ENCODE measurements around the gene ITPRID2. TPM values are rescaled to one million over a fixed set of nuclear protein-coding genes. Genes with fewer than 3 reads are reported as not detected.

ITPRID2 gene
- total RNA-seq, 2 donors from 2014 or later: 52.1 to 60.1 TPM

DNA sequence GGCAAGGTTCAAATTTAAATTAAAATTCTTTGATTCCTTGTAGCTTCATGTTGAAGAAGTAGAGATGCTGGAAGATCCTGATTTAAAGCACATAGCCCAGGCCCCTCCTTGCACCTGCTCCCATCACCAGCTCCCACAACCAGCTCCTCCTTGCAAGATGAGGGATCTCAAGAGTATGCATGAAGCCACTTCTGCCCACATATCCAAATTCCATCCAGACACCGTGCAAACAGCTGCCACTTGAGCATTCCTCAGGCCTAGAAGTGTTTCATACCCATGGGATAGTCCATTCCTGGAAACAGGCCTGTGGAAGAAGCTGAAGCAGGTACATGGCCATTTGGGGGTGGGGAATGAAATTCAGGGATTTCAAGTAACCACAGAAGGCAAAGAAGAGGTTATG, 32.4 kb upstream of the ITPRID2 start:
- Mint-ChIP-seq H3K36me3 (ENCODE audit: insufficient read depth in 2 of 2) (no peaks in the 10 kb centered on the region), H3K4me3 (no peak overlapping the region), H3K4me1 (ENCODE audit: low read depth) (no peaks in the 10 kb centered on the region), H3K9me3 (no peaks in the 10 kb centered on the region), H3K27ac (no peak overlapping the region), H3K27me3 (ENCODE audit: low read depth) (no peaks in the 10 kb centered on the region)
- no peak for ATAC-seq (replicated peaks in 1 of 2)
- DNase-seq: no peak

GRCh38 chr2:181859803-181860202, 31.7 kb upstream of the ITPRID2 start:
- Mint-ChIP-seq H3K27me3 (ENCODE audit: low read depth) (no peaks in the 10 kb centered on the region), H3K27ac (no peak overlapping the region), H3K4me1 (ENCODE audit: low read depth) (no peaks in the 10 kb centered on the region), H3K9me3 (no peaks in the 10 kb centered on the region), H3K36me3 (ENCODE audit: insufficient read depth in 2 of 2) (no peaks in the 10 kb centered on the region), H3K4me3 (no peak overlapping the region)
- DNase-seq: no peak
- no peak for ATAC-seq (replicated peaks in 1 of 2)

DNA sequence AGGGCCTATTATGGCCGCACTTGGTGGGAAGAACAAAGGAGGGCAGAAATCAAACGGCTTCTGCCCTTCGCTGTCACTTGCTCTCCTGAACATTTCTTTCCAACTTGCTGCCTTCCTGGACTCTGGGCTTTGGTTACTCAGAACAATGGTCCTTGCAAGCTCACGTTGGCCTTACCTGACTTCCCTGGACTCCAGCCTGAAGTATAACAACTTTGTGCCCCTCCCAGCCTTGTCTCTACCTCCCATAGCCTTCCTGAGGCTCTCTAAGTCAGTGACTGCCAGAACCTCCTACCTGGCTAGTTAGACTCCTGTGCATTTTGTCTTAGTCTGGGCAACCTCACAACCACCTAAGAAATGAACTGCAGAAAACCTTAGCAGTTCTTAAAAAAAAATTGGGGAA, 30.2 kb upstream of the ITPRID2 start:
- Mint-ChIP-seq H3K36me3 (ENCODE audit: insufficient read depth in 2 of 2) (no peaks in the 10 kb centered on the region), H3K9me3 (no peaks in the 10 kb centered on the region), H3K27ac (no peak overlapping the region), H3K4me1 (ENCODE audit: low read depth) (no peaks in the 10 kb centered on the region), H3K4me3 (no peak overlapping the region), H3K27me3 (ENCODE audit: low read depth) (no peaks in the 10 kb centered on the region)
- ATAC-seq (replicated peaks in 1 of 2) (no peak), DNase-seq (no peak)

GRCh38 chr2:181862583-181863281, 28.8 kb upstream of the ITPRID2 start:
- no peaks in the 10 kb centered on the region for H3K27me3 Mint-ChIP-seq (ENCODE audit: low read depth)
- no peaks in the 10 kb centered on the region for H3K4me1 Mint-ChIP-seq (ENCODE audit: low read depth)
- ATAC-seq (replicated peaks in 1 of 2) (no peak), DNase-seq (no peak)
- H3K4me3 Mint-ChIP-seq: no peak overlapping the region
- no peaks in the 10 kb centered on the region for H3K9me3 Mint-ChIP-seq
- no peak overlapping the region for H3K27ac Mint-ChIP-seq
- H3K36me3 Mint-ChIP-seq (ENCODE audit: insufficient read depth in 2 of 2): no peaks in the 10 kb centered on the region

- H3K4me1 Mint-ChIP-seq (ENCODE audit: low read depth): no peaks in the 10 kb centered on the region
- H3K4me3 Mint-ChIP-seq: no peak overlapping the region
- DNase-seq (no peak), ATAC-seq (replicated peaks in 1 of 2) (no peak)
- H3K27me3 Mint-ChIP-seq (ENCODE audit: low read depth): peaks cover 6% of the 10 kb centered on the region
- H3K36me3 Mint-ChIP-seq (ENCODE audit: insufficient read depth in 2 of 2): no peaks in the 10 kb centered on the region
- H3K9me3 Mint-ChIP-seq: no peaks in the 10 kb centered on the region
- H3K27ac Mint-ChIP-seq: no peak overlapping the region
These were observed 19.4 kb upstream of the ITPRID2 start for GRCh38 chr2:181872178-181872577.

DNA sequence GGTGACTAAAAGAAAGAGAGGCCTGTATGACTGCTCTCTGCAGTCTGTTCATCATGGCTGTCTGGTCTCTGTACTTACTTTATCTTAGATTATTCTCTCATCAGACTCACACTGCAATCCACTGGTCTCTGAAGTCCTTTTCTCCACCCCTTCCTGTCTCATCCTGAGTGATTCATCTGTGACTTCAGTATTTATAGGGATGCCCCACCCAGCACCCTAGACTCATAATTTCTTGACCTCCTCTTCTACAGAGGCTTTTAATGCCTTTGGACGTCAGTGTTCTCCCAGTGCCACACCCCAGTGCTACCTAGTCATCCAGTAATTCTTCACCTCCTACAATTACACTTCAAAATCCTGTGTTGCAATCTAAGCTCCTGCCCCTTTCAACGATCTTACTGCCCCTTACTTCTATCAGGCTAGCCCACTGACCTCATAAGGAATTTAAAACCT, 14.9 kb upstream of the ITPRID2 start:
- ATAC-seq (replicated peaks in 1 of 2) (peak in 1 of 2 donors; percentile 58), DNase-seq (no peak)
- H3K27me3 Mint-ChIP-seq (ENCODE audit: low read depth): peaks cover 6% of the 10 kb centered on the region
- H3K36me3 Mint-ChIP-seq (ENCODE audit: insufficient read depth in 2 of 2): no peaks in the 10 kb centered on the region
- H3K4me3 Mint-ChIP-seq: no peak overlapping the region
- no peak overlapping the region for H3K27ac Mint-ChIP-seq
- no peaks in the 10 kb centered on the region for H3K9me3 Mint-ChIP-seq
- no peaks in the 10 kb centered on the region for H3K4me1 Mint-ChIP-seq (ENCODE audit: low read depth)

GRCh38 chr2:181877181-181877664, 14.3 kb upstream of the ITPRID2 start:
- H3K36me3 Mint-ChIP-seq (ENCODE audit: insufficient read depth in 2 of 2): no peaks in the 10 kb centered on the region
- no peak for ATAC-seq (replicated peaks in 1 of 2)
- H3K9me3 Mint-ChIP-seq: no peaks in the 10 kb centered on the region
- H3K27me3 Mint-ChIP-seq (ENCODE audit: low read depth): peaks cover 6% of the 10 kb centered on the region
- H3K27ac Mint-ChIP-seq: no peak overlapping the region
- no peak overlapping the region for H3K4me3 Mint-ChIP-seq
- H3K4me1 Mint-ChIP-seq (ENCODE audit: low read depth): no peaks in the 10 kb centered on the region
- no peak for DNase-seq

- ATAC-seq (replicated peaks in 1 of 2) (no peak), DNase-seq (no peak)
- no peaks in the 10 kb centered on the region for H3K9me3 Mint-ChIP-seq
- H3K4me3 Mint-ChIP-seq: no peak overlapping the region
- no peaks in the 10 kb centered on the region for H3K27me3 Mint-ChIP-seq (ENCODE audit: low read depth)
- H3K4me1 Mint-ChIP-seq (ENCODE audit: low read depth): no peaks in the 10 kb centered on the region
- no peaks in the 10 kb centered on the region for H3K36me3 Mint-ChIP-seq (ENCODE audit: insufficient read depth in 2 of 2)
- no peak overlapping the region for H3K27ac Mint-ChIP-seq
These were observed 13.1 kb upstream of the ITPRID2 start for GRCh38 chr2:181878448-181878847.

- DNase-seq: no peak
- H3K9me3 Mint-ChIP-seq: no peaks in the 10 kb centered on the region
- H3K4me1 Mint-ChIP-seq (ENCODE audit: low read depth): no peaks in the 10 kb centered on the region
- H3K36me3 Mint-ChIP-seq (ENCODE audit: insufficient read depth in 2 of 2): no peaks in the 10 kb centered on the region
- H3K27me3 Mint-ChIP-seq (ENCODE audit: low read depth): no peaks in the 10 kb centered on the region
- no peak overlapping the region for H3K27ac Mint-ChIP-seq
- H3K4me3 Mint-ChIP-seq: no peak overlapping the region
- ATAC-seq (replicated peaks in 1 of 2): no peak
These were observed 12.2 kb upstream of the ITPRID2 start for GRCh38 chr2:181879295-181879694.

DNA sequence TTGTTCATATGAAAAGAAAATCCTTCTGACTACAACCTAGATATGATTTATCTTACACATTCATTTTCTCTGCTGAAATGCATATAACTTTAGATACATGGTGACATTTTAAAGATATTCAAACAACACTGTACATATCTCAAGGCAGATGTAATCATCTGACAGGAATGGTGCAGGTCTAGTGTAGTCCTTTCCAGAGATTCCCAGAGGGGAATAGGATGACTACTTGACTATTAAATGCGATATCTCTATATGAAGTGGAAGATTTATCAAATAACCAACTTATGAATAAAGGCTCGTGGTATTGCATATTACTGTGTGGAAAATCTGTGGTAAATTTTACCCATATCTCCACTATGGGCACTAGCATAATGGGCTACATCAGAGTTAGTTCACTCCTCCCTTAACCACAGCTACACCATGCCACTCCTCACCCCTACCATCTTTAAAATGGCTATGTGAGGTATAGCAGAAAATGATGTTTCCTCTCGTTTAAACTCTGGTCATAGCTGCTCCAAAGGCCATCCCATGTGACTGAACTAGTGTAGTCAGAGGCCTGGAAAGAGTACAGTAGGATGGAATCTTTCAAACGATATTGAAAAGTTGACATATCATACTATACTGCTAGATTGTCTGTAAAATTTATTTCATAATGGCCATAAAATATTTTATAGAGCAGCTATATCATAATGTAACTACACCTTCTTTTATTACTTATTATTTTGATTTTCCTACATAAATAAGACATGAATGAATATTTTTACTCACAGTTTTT, 9.1 kb upstream of the ITPRID2 start:
- Mint-ChIP-seq H3K36me3 (ENCODE audit: insufficient read depth in 2 of 2) (no peaks in the 10 kb centered on the region), H3K4me1 (ENCODE audit: low read depth) (no peaks in the 10 kb centered on the region), H3K27ac (no peak overlapping the region), H3K4me3 (no peak overlapping the region), H3K27me3 (ENCODE audit: low read depth) (peaks cover 17% of the 10 kb centered on the region), H3K9me3 (no peaks in the 10 kb centered on the region)
- no peak for DNase-seq
- ATAC-seq (replicated peaks in 1 of 2): no peak

GRCh38 chr2:181884601-181885000, 6.9 kb upstream of the ITPRID2 start:
- ATAC-seq (replicated peaks in 1 of 2) (no peak), DNase-seq (no peak)
- no peak overlapping the region for H3K27ac Mint-ChIP-seq
- no peaks in the 10 kb centered on the region for H3K36me3 Mint-ChIP-seq (ENCODE audit: insufficient read depth in 2 of 2)
- no peak overlapping the region for H3K4me3 Mint-ChIP-seq
- no peaks in the 10 kb centered on the region for H3K9me3 Mint-ChIP-seq
- H3K27me3 Mint-ChIP-seq (ENCODE audit: low read depth): peaks cover 18% of the 10 kb centered on the region
- H3K4me1 Mint-ChIP-seq (ENCODE audit: low read depth): no peaks in the 10 kb centered on the region

DNA sequence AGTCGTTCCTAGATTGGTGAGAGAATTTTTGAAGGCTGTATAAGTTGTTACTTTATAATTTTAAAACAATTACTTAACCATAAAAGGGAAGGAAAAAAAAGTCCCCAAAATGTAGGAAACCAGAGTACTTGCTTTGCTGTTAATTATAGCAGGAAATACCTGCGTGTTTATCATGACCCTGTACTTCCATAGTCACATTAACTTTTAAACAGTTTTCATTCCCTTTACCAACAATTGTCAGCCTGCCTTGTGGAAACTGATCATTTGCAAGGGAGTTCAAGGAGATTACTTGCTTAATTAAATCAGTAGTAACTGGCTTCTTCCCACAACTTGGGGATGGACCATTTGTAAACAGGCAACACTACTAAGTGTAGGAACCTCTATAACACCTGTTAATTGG, 6.4 kb upstream of the ITPRID2 start:
- Mint-ChIP-seq H3K9me3 (no peaks in the 10 kb centered on the region), H3K27me3 (ENCODE audit: low read depth) (peaks cover 23% of the 10 kb centered on the region), H3K4me1 (ENCODE audit: low read depth) (no peaks in the 10 kb centered on the region), H3K36me3 (ENCODE audit: insufficient read depth in 2 of 2) (no peaks in the 10 kb centered on the region), H3K27ac (no peak overlapping the region), H3K4me3 (no peak overlapping the region)
- no peak for DNase-seq
- no peak for ATAC-seq (replicated peaks in 1 of 2)

GRCh38 chr2:181886192-181886591, 5.3 kb upstream of the ITPRID2 start:
- peaks cover 34% of the 10 kb centered on the region for H3K27me3 Mint-ChIP-seq (ENCODE audit: low read depth)

More at GRCh38 chr2:181886192-181886591, 5.3 kb upstream of the ITPRID2 start:
- Mint-ChIP-seq H3K4me1 (ENCODE audit: low read depth) (peaks cover 3% of the 10 kb centered on the region), H3K9me3 (no peaks in the 10 kb centered on the region), H3K27ac (no peak overlapping the region), H3K36me3 (ENCODE audit: insufficient read depth in 2 of 2) (no peaks in the 10 kb centered on the region), H3K4me3 (no peak overlapping the region)
- no peak for ATAC-seq (replicated peaks in 1 of 2)
- DNase-seq: no peak

All from activated T-cell treated with anti-CD3 and anti-CD28 coated beads, Interleukin-2, amount 50 U/mL, for 72 hours (primary cell).